GM21619 (cell line): ENCODE measurements around the gene PEPD.

Source experiments
- ATAC-seq: cut with Tn5 transposase; IDR thresholded peaks from one replicate; pipeline ENCODE4 v1.9.1; 2021; ENCODE audit not compliant: unreplicated experiment

Gene PEPD

DNA sequence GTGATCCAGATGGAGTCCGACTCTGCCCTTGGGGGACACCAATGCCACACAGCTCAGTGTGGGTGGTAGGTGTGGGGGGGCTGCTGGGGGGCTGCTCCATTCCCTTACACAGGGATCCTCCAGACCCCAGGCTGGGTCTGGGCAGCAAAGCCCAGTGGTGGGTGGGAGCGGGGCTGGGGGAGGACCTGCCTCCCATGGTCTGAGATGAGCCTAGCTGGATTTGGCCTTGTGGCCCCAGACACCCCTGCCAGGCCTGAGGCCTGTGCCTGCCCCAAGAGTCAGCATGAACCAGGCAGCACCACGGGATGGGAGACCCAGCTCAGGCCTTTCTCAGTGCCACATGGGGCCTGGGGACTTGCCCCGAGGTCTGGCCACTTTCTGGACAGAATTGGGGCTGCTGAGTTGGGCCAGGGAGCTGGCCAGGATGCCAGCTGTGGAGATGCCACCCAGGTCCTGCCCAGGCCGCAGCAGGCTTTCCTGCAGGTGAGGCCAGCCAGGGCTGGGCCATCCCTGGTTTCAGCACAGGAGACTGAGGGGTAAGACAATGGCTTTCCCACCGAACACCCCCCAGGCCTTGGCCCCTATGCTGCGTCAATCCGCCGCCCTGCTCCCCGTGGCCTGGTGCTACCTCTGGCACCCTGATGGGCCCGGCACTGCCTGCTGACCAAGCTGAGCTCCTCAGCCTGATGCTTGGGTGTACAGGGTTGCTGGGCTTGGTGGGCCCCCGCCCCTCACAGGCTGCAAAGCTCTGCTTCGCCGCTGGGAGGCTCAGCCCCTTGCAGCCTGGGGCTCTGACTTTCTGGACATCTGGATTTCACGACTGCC is 123.8 kb downstream of the PEPD start:
- ATAC-seq: no peak

DNA sequence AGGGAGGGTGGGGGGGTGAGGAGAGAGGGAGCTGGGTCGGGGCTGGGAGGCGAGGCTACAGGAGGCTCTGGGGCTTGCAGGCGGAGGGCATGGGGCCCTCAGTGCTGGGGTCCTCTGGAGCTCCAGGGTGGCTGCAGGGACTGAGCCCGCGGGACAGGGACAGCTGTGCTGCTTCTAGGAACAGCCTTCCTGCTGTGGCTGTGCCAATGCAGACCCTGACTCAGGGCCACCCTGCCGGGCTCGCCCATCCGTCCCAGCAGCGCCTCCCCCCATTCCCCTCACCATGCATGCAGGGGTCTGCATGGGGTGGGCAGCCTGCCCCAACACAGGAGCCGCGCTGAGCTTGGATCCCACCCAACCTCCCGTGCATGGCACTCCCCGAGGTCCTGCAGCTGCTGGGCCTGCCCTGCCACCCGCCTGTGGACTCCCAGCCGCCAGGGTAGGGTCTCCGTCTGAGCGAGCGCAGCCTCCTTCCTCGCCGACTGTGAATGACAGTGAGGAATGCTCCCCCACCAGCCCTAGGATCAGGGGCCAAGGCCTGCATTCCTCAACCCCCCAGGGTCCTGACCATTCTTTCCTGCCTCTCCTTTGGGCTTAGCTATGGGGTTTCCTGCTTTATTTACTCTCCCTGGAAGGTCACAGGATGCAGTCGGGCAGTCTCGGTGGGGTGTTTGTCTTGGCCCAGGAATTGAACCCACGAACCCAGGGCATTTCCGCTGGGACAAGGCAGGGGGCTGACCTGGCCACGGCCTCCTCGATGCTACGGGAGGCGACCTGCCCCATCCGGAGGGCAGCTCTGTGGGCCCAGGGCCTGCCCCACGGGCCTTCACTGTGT is 124.7 kb downstream of the PEPD start:
- no peak for ATAC-seq

DNA sequence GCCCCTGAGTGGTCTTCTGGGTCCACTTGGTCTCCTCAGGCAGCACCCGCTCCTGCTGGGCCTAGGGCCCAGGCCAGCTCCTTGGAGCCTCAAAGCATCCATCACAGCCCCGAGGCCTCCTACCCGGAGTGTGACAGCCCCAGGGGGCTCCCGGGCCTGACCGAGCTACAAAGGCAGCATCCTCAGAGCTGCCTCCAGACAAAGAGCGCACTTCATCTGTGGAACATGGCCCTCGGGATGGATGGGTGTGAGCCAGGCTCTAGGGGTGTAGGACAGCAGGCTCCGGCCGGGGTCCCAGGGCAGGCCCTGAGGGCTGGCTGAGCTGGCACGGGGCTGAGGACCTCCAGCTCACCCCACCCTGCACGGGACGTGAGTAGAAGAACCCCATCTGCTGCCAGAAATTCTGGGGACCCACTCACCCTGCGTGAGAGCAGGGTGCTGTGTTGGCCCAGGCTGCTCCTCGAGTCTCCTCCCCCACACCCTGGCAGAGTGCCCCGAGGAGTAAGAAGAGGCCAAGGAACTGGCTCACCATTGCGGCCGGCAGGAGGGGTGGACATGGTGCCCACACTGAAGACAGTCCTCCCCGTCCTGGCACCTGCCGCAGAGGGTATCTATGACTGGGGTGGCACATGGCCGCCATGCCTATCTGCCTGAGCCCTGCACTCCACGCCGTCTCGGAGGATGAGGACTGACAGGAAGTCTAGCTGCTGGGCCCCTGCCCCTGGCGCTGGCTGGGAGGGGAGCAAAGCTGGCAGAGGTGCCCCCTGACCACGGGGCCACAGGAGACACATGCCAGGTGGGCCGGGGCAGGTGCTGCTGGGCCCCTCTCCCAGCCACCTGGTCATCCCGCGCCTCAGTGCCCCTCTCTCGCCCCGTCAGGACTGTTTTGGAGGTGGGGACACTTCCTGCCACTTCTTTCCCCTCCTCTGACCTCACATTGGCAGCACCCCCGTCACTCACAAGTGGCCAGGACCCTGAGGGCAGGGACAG is 125.7 kb downstream of the PEPD start:
- ATAC-seq: no peak

DNA sequence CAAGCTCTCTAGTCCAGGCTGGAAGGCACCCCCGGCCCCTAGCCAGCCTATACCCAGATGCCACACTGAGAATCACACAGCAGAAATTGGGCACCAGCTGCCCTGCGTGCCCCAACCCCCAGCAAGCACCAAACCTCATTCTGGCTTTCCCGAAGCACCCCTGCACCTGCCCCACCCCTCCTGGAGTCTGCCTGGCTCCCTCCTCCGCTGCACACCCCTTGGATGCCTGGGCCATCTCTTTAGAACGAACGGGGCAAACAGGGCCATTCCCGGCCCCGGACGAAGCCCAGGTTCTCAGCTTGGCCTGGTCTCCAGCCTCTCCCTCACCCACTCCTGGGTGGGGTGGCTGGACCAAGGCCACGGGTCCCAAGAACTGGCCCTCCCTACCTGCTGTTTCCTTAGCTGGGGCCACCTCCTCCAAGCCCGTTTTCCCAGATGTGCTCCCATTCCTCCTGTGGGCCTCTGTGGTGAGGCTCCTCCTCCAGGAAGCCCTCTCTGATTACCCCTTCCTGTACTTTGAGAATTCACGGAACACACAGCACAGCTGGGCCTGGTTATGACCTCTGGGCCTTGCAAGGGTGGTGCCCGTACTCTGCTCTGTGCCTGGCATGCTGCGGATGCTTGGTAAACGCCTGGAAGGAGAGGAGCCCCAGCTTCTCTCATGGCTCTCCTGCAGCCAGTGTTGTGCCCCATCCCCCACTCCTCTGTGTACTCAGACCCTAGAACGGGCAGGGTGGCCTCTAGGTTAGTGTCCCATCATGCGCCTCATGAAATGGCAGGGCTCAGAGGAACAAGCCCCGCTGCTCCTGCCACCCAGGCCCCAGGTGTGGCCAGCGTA is 126.6 kb downstream of the PEPD start:
- no peak for ATAC-seq

DNA sequence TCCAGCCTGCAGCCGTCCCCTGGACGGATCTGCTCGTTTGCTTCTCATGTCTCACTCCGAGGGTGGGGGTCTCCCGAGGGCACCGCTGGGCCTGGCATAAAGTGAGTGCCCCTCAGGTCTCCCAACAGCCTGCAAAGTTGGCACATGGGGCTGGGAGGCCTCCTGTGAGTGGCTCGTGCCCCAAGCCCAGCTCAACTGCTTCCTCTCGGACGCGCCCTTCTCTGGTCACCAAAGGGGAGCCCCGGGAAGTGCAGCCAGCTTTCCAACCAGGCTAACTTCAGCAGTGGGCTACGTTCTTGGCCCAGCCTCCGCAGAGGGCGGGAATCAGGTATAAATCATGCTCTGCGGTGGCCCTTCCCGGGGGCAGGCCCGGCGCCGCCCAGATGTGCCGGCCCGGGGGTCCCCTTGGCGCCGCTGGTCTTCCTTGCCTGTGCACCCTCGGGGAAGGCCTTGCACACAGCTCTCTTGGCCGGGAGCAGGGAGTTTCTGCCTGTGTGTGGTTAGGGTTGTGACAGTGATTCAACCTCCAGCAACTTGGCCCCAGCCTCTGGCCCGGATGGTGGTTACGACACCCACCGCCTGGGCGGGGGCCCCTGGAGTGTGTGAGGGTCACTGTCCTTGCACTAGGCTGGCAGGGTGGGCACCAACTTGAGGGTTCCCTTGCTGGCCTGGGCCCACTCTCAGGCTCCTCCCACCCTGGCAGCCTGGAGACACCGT is 127.4 kb downstream of the PEPD start:
- ATAC-seq: no peak

DNA sequence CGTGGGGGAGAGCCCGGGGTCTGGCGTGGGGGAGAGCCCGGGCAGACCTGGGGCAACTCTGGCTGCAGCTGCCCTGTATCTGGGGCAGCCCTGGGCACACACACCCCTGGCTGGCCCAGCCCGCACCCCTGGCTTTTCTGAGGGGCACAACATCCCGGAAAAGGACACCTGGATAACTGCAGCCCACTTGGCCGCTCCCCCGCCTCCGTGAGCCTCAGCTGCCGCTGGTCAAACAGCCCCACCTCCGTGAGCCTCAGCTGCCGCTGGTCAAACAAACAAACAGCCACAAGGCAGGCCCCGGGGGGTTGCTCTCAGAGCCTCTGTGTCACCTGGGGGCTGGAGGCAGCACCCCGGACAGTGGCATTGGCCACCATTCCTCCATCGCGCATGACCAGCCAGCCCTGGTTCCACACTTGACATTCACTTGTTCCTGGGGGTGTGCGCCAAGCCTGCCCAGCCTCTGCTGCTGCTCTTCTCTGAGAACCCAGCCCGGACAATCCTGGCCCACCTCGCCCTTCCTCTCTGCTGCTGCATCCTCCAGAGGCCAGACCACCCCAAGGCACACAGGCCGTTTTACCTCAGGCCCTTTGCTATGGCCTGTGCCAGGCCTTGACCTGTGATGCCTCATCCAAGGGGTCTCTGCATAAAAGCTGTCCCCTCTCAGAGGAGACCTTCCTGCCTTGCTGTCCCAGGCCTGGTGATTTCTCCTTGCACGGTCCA is 128.1 kb downstream of the PEPD start:
- ATAC-seq: no peak

DNA sequence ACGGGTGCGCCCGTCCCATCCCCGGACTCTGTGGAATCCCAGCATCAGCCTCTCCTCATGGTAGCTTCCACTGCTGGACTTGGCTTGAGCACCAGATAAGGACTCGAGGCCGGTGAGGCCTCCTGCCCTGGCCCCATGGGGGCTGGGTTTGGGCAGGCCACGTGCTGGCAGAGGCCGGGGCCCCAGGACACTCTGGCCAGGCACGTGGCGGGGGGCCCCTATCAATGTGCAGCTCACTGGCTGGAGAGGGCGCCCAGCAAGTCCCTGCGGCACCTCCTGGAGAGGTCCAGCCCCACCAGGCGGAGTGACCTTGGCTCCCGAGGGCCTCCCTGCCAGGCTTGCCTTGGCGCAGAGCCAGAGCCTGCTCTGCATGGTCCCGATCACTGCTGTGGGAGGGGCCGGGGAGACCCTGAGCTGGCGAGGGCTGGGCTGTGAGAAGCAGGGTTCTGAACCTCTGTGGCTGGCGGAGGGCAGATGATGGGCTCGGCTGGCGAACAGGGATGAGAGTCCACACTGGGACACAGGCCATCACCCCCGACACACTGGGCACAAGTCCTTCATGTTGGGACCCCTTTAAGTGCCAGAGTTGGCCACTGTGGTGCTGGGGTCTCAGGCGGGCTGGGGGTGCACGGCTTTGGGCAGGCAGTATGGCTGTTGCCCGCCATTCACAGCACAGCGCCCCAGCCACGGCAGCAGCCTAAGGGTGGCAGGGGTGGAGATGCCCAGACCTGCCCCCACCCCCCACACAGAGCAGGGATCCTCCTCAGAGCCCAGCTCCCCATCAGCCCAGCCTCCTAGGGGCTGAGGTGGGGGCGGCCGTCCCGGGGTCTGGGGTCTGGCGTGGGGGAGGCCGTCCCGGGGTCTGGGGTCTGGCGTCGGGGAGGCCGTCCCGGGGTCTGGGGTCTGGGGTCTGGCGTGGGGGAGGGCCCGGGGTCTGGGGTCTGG is 129.0 kb downstream of the PEPD start:
- no peak for ATAC-seq

DNA sequence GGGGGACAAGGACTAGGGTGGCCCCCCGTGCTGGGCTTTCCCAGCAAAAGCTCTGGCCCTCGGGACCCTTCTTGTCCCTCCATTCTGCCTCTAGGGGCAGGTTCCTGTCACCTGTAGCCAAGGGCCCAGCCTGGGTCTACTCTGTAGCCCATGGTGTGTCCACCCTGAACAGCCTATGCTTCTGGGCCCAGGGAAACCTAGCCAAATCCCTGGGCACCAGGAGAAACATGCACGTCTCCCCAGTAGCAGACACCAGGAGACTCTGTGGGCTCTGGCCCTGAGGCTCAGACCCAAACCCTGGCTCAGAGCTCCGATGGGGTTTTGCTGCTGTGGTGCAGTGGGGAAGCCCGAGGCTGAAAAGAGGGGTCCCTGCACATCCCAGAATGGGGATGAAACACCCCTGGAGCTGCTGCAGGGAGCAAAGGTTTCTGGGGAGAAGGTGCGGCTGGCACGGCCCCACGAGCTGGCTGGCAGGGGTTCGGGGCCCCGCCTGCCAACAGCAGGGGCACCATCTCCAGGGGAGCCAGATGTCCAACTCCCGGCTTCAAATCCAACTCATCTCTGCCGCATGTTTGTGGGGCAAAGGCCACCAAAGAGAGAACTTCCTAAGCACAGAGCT is 129.9 kb downstream of the PEPD start:
- ATAC-seq: no peak

DNA sequence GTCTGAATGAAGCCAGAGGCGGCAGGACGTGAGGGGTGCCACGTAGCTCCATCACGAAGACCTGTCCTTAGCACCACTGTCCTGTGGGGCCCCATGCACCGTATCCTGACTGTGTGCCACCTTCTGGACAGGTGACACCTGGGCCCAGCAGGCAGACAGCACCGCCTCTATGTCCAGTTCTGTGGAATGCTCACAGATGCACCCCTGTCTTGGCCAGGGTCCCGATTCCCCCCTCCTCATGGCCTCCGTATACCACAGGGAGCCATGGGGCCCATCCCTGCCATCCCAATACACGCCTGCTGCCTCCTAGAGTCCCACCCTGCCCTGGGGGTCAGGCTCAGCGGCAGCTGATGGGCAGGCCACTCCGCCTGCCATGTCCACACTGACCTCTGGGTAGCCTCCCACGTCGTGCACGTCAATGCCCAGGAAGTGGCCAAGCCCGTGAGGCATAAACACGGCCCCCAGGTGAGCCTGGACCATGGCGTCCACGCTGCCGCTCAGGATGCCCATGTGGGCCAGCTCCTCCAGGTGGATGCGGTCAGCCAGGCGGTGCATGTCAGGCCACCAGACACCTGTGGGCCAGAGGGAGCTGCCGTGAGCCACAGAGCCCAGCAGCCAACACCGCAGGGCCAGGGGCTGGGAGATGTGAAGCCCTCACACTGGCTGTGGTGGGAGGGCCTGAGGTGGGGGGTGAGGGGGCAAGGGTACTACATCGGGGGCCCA is 130.5 kb downstream of the PEPD start:
- no peak for ATAC-seq

DNA sequence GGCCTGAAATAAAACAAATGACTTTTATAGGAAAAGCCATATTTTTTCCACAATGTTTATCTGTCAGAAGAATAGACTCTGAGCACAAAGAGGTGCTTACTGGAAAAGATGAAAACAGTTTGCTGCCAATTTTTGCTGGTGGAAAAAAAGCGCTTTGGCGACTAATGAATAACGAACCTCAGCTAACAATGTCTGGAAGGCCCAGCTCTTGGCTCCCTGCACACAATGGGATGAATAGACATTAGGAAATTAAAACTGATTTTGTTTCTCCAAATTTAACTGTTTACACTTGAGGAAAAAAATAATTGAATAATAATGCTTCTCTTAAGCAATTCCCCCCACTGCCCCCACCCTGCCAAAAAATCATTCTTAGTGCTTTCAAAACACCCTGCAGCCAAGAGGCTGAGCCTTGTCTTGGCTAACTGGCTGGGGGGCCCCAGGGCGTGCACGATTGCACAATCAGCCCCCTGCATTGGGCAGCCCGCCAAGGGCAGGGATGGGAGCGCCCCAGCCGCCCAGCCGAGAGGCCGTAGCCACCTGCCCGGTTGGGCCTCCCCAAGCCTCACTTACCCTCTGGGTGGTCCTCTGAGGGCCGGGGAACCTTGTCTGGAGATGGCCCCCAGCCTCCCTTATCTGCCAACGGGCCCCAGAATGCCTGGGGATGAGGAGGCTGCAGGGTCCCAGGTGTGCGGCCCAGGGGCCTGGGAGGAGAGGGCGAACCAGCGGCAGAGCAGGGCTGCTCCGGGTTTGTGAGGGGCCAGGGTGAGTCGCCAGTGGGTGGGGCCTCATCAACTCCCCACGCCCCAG is 131.3 kb downstream of the PEPD start:
- no peak for ATAC-seq

DNA sequence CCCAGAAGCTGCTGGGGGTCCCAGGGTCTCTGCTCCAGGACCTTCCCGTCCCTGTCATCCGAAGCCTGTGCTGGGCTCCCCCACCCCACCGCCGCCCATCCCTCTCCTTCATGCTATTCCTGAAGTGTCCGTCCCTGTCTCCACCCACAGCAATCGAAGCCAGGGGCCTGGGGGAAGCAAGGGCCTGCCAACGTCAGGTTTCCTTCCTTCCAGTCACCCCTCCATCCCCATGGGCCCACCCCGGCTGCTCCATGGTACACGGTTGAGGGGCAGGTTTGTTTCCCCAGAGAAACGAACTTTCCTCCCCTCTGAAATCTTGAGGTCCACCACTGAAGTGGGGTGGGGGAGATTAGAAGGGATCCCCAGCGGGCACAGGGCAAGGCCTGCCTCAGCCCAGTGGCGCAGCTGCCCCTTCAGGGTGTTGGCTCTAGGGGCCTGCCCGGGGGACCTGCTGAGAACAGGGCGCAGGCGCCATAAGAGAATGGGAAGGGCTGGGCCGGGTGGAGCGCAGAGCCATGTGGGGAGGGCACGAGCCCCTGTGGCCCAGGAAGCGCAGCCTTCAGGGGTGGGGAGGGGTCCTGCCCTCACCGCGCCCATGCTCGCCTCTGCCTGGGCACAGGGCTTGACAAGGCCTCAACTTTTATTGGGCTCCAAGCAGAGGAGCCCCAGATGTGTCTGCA is 132.0 kb downstream of the PEPD start:
- ATAC-seq: no peak

DNA sequence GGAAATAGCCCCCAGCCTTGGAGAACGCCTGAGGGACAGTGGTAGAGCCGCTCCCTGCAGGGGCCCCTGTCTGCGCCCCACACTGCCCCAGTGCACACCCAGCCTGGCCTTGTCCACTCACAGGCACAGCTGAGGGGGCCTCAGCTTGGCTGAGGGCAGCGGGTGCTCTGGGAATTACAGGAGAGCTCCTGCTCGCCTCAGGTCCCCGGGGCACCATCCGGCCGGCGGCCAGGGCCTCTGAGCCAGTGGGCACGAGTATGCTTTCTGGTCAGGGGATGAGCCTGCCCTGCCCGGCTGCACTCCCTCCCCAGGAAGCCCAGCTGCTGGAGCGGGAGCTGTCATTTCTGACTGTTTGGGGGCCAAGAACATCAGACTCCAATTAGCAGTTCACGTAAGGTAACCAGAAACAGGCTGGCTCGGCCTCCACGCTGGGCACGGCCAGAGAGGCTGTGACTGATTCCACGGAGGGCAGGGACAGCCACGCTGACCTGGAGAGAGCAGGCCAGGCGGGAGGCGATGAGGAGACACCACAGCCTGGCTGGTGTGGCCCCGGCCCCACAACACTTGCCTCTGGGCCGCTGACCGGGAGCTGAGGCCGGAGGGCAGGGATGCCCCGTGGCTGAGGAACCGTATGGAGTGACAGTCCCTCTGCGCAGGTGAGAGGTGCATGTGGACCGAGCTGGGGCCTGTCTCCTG is 132.7 kb downstream of the PEPD start:
- no peak for ATAC-seq

DNA sequence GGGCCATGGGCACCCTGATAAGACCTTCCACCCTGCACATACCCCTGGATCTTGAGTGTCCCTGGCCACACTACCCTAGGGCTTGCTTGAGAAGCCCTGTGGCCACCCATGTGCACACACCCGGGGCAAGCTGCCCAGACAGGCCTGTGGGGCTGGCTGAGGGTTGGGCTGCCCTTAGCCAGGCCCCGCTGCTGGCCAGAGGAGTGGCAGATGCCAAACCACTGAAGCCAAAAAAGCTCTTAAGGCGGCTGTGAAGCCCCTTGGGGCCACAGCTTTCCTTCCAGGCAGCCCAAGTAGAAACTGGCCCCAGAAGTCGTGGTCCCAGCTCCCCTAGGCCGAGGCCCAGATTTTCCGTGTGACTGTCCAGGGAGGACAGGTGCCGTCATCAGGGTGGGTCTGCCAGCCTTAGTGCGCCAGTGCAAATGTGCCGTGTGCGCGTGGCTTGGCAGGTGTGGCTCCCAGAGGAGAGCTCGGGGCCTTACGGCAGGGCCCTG is 133.3 kb downstream of the PEPD start:
- ATAC-seq: no peak
